Activated T-cell treated with anti-CD3 and anti-CD28 coated beads, Interleukin-2, amount 50 U/mL, for 4 hours (primary cell): ENCODE data around the gene TGDS. TPM values are rescaled to one million over a fixed set of nuclear protein-coding genes. Genes with fewer than 3 reads are reported as not detected.
"Not testable (repeated sequence)": the region's sequence is repeated elsewhere in the genome, so short reads cannot be mapped to it uniquely, and the experiment has no call there.

Source experiments
- ATAC-seq, 2 donors: fragments of 200-7000 bp; cut with Tn5 transposase; one replicate each; pipeline ENCODE4 v1.10.0; 2021
- DNase-seq: peaks from one replicate; pipeline ENCODE4 v3.0.0-alpha.2; 2020
- H3K27me3 Mint-ChIP-seq: one replicate; pipeline ENCODE4 v1.8.0; 2021; ENCODE audit warnings: low read depth, mixed read lengths
- H3K36me3 Mint-ChIP-seq: one replicate; pipeline ENCODE4 v1.8.0; 2022; ENCODE audit warnings: mixed read lengths; ENCODE audit not compliant: insufficient read depth
- H3K4me1 Mint-ChIP-seq: one replicate; pipeline ENCODE4 v1.8.0; 2021; ENCODE audit warnings: low read depth, mixed read lengths
- H3K4me3 Mint-ChIP-seq: one replicate; pipeline ENCODE4 v1.8.0; 2021; ENCODE audit warnings: mild to moderate bottlenecking, moderate library complexity, mixed read lengths
- H3K9me3 Mint-ChIP-seq: one replicate; pipeline ENCODE4 v1.8.0; 2021; ENCODE audit warnings: mixed read lengths
- total RNA-seq, 3 donors: library from RNA; stranded (reverse); gene quantifications; one replicate each; pipeline ENCODE4 v1.2.1, GENCODE V29; 2021

Gene TGDS, protein sequence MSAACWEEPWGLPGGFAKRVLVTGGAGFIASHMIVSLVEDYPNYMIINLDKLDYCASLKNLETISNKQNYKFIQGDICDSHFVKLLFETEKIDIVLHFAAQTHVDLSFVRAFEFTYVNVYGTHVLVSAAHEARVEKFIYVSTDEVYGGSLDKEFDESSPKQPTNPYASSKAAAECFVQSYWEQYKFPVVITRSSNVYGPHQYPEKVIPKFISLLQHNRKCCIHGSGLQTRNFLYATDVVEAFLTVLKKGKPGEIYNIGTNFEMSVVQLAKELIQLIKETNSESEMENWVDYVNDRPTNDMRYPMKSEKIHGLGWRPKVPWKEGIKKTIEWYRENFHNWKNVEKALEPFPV
- 10 to 100 TPM; 22.0 to 27.8 (median 26.4) TPM for total RNA-seq

DNA sequence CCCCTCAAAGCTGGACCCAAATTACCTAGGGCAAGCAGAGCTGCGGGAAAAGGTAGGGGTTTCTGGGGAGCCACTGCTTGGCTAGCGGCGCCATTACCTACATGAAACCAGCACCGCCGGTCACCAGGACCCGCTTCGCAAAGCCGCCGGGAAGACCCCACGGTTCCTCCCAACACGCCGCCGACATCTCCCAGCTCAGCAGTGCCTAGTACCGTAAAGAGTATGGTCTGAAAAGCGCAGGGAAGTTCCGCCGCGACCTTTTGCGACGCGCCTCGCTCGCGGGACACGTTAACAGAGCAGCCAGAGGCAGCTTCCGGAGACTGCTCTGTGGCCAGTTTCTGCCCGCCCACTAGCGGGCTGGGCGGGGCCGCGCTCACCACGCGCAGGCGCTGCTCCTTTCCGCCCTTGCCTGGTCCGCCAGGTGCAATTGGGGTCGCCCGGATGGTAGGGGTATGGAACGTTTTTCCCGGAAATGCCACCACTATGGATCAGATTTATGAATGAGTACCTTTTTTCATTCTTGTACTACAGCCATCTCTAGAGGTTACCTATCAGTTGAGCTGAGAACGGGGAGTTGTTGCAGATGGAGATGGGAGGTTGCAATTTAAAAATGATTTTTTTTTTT is at the start of gene TGDS:
TGDS (minus strand) TSS at position 203 of the 625 bp plus-strand sequence; CDS start at position 187, 16 bp downstream.
- ATAC-seq, result peak; percentile 96 to 97
- Mint-ChIP-seq H3K27me3 (no peaks in the 10 kb centered on the region), H3K36me3 (peaks cover 7% of the 10 kb centered on the region), H3K4me3 (peak within 1 kb of the TSS; percentile 93), H3K4me1 (peaks cover 32% of the 10 kb centered on the region), H3K9me3 (no peaks in the 10 kb centered on the region)
- peak; percentile 77 for DNase-seq

DNA sequence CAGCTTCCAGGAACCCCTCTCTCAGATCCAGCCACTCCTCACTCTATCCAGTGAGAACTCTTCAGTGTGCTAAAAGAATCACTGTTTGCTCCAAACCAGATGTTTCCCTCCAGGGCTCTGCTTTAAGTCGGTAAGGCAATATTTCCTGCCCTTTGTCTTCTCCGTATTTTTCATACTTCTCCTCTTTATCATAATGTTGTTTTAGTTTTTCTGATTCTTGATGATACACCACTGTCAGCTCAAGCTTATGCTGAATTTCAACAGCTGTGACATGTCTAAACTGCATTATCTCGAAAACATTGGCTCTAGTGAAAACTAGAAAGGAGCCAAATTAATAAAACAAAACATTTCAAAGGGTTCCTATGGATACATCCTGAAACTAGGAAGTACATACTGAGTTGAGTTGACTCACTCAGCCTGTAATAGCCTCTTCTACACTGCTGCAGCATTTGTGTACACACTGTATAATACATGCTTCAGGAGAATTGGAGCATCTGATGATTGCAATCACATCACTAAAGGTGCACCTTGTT is 45.5 kb upstream of the TGDS start:
- H3K36me3 Mint-ChIP-seq, result no peaks in the 10 kb centered on the region
- peaks cover 2% of the 10 kb centered on the region for H3K27me3 Mint-ChIP-seq
- ATAC-seq (no peak), DNase-seq (no peak)
- no peaks in the 10 kb centered on the region for H3K9me3 Mint-ChIP-seq
- H3K4me3 Mint-ChIP-seq, result no peak overlapping the region
- no peaks in the 10 kb centered on the region for H3K4me1 Mint-ChIP-seq

DNA sequence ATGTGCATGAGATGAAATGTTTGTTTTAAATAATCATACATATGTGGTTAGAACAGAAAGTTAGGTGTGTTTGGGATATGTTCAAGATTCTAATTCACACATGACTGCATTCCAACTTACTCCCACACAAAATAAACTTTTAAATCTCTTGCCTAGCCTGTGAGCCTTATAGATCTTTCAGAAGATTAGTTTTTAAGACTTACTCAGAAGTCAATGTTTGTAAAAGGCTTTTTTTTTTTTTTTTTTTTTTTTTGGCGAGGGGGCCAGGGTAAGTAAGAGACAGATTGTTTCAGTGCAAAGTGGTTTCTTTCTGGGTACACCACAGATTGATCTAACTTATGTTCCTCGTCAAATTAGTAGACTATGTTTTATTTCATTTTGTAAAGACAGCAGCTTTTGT is 44.8 kb upstream of the TGDS start:
- no peak for ATAC-seq
- DNase-seq, result no peak
- Mint-ChIP-seq H3K9me3 (no peaks in the 10 kb centered on the region), H3K4me1 (peaks cover 2% of the 10 kb centered on the region), H3K36me3 (peaks cover 2% of the 10 kb centered on the region), H3K4me3 (no peak overlapping the region), H3K27me3 (peaks cover 2% of the 10 kb centered on the region)

DNA sequence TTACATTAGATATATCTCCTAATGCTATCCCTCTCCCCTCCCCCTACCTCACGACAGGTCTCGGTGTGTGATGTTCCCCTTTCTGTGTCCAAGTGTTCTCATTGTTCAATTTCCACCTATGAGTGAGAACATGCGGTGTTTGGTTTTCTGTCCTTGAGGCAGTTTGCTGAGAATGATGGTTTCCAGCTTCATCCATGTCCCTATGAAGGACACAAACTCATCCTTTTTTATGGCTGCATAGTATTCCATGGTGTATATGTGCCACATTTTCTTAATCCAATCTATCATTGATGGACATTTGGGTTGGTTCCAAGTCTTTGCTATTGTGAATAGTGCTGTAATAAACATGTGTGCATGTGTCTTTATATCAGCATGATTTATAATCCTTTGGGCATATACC is 41.7 kb upstream of the TGDS start:
- DNase-seq, ATAC-seq, H3K36me3 Mint-ChIP-seq, H3K4me3 Mint-ChIP-seq, H3K9me3 Mint-ChIP-seq, H3K27me3 Mint-ChIP-seq, H3K4me1 Mint-ChIP-seq: not testable (repeated sequence)

DNA sequence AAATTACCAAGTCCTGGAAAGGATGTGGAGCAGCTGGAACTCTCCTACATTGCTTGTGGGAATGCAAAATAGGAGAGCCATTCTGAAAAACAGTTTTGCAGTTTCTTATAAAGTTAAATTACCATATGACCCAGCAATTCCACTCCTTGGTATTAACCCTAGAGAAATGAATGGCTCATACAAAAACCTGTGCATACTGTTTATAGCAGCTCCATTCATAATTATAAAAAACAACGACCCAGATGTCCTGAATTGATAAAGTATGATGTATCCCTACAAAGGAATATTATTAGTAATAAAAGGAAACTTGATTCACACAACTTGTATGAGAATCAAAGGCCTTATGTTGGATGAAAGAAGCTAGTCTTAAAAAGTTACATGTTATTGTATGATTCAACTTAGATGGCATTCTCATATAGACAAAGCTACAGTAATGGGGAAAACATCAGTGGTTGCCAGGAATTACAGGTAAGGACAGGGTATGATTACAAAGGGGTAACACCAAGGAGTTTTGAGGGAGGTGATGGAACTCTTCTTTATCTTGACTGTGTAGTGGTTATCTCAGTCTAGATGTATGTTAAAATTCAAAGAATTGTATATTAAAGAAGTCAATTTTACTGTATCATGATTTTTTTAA is 41.1 kb upstream of the TGDS start:
- ATAC-seq (peak; percentile 56 to 65), DNase-seq (no peak)
- peaks cover 2% of the 10 kb centered on the region for H3K27me3 Mint-ChIP-seq
- no peak overlapping the region for H3K4me3 Mint-ChIP-seq
- H3K36me3 Mint-ChIP-seq, result peaks cover 12% of the 10 kb centered on the region
- H3K9me3 Mint-ChIP-seq, result no peaks in the 10 kb centered on the region
- H3K4me1 Mint-ChIP-seq, result peaks cover 2% of the 10 kb centered on the region

DNA sequence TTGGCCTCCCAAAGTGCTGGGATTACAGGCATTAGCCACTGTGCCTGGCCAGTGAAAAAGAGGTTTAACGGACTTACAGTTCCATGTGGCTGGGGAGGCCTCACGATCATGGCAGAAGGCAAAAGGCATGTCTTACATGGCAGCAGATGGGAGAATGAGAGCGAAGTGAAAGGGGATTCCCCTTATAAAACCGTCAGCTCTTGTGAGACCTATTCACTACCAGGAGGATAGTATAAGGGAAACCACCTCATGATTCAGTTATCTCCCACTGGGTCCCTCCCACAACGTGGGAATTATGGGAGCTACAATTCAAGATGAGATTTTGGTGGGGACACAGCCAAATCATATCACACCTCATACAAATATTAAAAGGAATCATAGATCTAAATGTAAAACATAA is 40.1 kb upstream of the TGDS start:
- peak; percentile 48 to 75 for ATAC-seq
- H3K36me3 Mint-ChIP-seq, result peaks cover 16% of the 10 kb centered on the region

DNA sequence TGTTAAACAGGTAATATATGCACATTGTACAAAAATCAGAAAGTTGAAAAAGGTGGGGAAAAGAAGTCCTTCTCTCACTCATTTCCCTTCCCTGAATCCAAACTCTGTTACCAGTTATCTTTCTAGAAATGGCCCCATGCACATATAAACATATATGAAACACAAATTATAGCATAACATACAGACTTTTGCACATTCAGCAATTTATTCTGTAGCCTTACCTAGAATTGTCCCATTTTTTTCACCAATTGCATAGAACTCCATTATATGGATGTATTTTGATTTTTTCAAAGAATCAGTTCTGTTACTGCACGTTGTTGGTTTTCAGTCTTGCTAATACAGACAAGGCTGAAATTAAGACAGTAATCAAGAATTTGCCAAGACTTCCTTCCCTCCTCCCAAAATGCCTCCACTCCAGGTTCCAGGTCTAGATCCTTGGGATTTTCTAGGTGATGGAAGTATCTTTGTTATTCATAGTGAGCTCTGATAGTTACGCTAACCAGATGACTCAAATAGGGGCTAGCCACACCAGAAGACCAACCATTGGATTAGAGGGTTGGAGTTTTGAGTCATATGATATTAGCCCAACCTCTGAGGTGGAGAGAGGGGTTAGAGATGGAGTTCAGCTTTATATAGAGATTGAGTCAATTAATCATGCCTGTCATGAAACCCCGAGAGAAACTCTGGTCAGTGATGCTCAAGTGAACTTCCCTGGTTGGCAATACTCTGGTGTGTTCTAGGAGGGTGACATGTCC is 36.5 kb upstream of the TGDS start:
- no peak overlapping the region for H3K4me3 Mint-ChIP-seq
- DNase-seq (no peak), ATAC-seq (no peak)
- H3K36me3 Mint-ChIP-seq, result peaks cover 28% of the 10 kb centered on the region
- H3K9me3 Mint-ChIP-seq, result no peaks in the 10 kb centered on the region
- H3K27me3 Mint-ChIP-seq, result no peaks in the 10 kb centered on the region
- peaks cover 2% of the 10 kb centered on the region for H3K4me1 Mint-ChIP-seq

More for the DNA sequence above, 40.1 kb upstream of the TGDS start:
- DNase-seq, H3K9me3 Mint-ChIP-seq, H3K27me3 Mint-ChIP-seq, H3K4me3 Mint-ChIP-seq, H3K4me1 Mint-ChIP-seq: not testable (repeated sequence)

DNA sequence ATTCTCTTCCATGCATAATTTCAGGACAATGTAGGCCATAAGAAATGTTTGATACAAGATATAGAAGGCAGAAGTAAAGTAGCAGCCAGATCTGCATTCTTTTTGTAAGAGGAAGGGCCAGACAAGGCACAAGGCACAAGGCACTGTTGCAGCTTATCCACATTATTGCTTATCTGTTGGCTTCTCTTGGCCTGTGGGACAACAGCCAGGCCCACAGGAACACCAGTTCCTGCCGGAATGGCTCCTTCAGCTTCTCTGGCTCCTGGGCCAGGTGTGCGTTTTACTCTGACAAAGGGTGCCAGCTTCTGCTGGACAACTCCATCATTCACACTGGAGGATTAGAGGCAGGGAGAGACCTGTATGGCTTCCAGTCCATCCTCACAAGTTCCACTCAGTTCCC is 34.9 kb upstream of the TGDS start:
- H3K9me3 Mint-ChIP-seq, result no peaks in the 10 kb centered on the region
- ATAC-seq, result no peak
- H3K27me3 Mint-ChIP-seq, result no peaks in the 10 kb centered on the region
- peaks cover 29% of the 10 kb centered on the region for H3K36me3 Mint-ChIP-seq
- no peak for DNase-seq
- H3K4me1 Mint-ChIP-seq, result peaks cover under 1% of the 10 kb centered on the region
- no peak overlapping the region for H3K4me3 Mint-ChIP-seq

DNA sequence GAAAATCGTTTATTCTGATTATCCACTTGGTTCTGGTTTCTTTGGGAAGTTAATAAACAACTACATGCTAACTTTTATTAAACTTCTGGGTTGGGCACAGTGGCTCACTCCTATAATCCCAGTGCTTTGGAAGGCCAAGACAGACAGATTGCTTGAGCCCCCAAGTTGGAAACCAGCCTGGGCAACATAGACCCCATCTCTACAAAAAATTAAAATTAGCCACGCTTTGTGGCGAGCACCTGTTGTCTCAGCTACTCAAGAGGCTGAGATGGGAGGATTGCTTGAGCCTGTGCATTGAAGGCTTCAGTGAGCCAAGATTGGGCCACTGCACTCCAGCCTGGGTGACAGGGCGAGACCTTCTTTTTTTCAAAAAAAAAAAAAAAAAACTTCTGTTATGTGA is 27.4 kb upstream of the TGDS start:
- no peaks in the 10 kb centered on the region for H3K9me3 Mint-ChIP-seq
- peaks cover 22% of the 10 kb centered on the region for H3K36me3 Mint-ChIP-seq
- H3K4me1 Mint-ChIP-seq, result no peaks in the 10 kb centered on the region
- H3K27me3 Mint-ChIP-seq, result no peaks in the 10 kb centered on the region
- H3K4me3 Mint-ChIP-seq, result no peak overlapping the region
- no peak for ATAC-seq
- DNase-seq, result no peak

DNA sequence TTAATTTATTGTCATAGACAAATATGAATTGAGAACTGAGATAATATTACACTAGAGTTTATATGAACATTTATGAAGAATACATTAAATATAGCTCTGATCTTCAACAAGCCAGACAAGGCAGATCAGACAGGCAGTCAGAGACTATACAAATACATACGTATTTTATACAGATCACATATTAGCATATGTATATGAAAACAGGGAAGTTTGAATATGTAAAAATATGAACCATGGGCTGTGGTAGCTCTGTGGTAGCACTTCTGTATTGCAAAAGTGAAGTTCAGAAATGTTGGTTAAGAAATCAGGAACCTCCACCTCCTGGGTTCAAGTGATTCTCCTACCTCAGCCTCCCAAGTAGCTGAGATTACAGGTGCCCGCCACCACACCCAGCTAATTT is 26.4 kb upstream of the TGDS start:
- DNase-seq (no peak), ATAC-seq (no peak)
- H3K4me1 Mint-ChIP-seq, result no peaks in the 10 kb centered on the region
- H3K4me3 Mint-ChIP-seq, result no peak overlapping the region
- H3K36me3 Mint-ChIP-seq, result peaks cover 22% of the 10 kb centered on the region
- no peaks in the 10 kb centered on the region for H3K27me3 Mint-ChIP-seq
- no peaks in the 10 kb centered on the region for H3K9me3 Mint-ChIP-seq

DNA sequence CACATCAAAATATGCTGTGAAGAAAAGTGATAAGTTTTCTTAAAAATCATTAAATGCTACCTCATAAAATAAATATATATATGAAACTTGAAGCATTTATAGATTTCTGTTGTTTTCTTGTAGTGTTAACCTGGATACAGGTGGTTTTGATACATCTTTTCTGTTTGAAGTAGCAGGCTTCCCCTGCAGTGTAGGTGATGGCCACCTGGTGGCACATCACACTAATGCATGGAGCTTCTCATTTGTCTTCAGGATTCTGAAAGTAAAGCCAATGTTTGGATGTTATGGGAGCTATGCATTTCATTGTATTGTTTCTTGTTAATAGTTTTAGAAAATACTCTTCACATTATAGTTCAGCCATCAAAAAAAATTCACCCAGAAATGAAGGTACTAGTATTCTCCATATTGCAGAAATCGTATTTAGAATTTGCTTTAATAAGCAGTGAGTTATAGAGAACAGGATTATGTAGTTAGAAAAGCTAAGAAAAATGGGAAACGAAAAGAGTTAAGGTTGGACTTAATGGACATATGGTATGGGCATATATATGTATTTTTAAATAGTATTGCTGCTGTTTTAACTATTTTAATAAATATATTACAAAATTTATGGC is 24.4 kb upstream of the TGDS start:
- ATAC-seq, result peak; percentile 58 to 70
- Mint-ChIP-seq H3K4me1 (peaks cover 8% of the 10 kb centered on the region), H3K27me3 (no peaks in the 10 kb centered on the region), H3K36me3 (peaks cover 19% of the 10 kb centered on the region), H3K4me3 (no peak overlapping the region), H3K9me3 (no peaks in the 10 kb centered on the region)
- no peak for DNase-seq

DNA sequence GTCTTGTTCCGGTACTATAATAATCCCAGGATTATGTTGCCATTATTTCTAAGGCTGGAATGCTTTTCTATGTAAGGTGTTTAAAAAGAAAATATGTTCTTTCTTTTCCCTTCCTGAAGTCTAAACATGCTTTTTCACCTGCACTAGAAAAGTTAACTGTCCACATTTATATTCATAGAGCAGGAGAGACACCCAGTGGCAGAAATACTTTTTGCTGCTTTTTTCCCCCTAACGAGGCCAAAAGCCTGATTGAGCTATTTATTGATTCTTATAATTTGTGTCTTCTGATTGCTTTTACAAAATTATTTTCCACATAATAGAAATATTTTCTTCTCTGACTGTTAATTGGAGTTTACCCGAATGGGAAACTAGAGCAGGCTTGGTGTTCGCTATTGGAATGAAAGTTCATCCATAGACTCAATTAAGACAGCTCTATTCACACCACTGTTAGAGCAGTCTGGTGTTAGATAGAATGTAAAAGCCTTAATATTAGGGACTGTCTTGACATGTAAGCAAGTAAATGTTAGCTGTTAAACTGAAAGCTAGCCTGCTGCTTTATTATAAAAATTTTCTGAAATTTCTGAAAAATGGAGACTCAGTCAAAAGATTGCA is 21.5 kb upstream of the TGDS start:
- H3K27me3 Mint-ChIP-seq, result no peaks in the 10 kb centered on the region
- peak; percentile 37 to 43 for ATAC-seq

DNA sequence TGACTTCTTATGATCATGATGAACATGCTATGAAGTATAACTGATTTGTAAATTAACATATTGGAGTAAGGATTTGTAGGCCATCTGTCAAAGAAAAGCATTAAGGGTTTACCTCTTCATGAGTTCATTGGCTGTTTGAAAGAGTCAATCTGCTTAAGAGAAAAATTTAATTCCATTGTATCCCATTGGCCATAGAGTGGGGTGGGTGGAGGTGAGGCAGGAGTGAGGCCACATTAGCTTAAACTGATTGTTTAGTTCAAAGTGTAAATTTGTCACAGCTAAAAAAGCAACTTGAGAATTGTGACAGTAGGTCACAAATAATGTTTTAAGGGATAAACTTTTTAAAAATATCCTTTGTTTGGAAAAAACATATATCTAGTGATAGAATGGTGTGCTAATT is 17.1 kb upstream of the TGDS start:
- ATAC-seq (no peak), DNase-seq (no peak)
- Mint-ChIP-seq H3K36me3 (peaks cover 15% of the 10 kb centered on the region), H3K4me3 (no peak overlapping the region), H3K27me3 (no peaks in the 10 kb centered on the region), H3K9me3 (no peaks in the 10 kb centered on the region), H3K4me1 (peaks cover 12% of the 10 kb centered on the region)

More for the DNA sequence above, 21.5 kb upstream of the TGDS start:
- Mint-ChIP-seq H3K4me1 (peaks cover 12% of the 10 kb centered on the region), H3K9me3 (no peaks in the 10 kb centered on the region), H3K36me3 (peaks cover 16% of the 10 kb centered on the region), H3K4me3 (no peak overlapping the region)
- peak; percentile 10 for DNase-seq
